Activated CD8-positive, alpha-beta T cell treated with anti-CD3 and anti-CD28 coated beads for 36 hours (primary cell): ENCODE measurements around the gene TMEM53. TPM values are rescaled to one million over a fixed set of nuclear protein-coding genes. Genes with fewer than 3 reads are reported as not detected.
"Not testable (repeated sequence)": the region's sequence is repeated elsewhere in the genome, so short reads cannot be mapped to it uniquely, and the experiment has no call there.

Experiments
- ATAC-seq: fragments of 200-7000 bp; cut with Tn5 transposase; one replicate; pipeline ENCODE4 v1.10.0; 2021; ENCODE audit warnings: mild to moderate bottlenecking, moderate library complexity
- CTCF ChIA-PET: fragments of 350-600 bp; sonication (Branson Sonifier 250); formaldehyde crosslinking; loops from one replicate; lab custom pipeline; 2021; ENCODE audit warnings: antibody characterized with exemption; lab: Charles Lee
- POLR2A ChIA-PET: fragments of 350-600 bp; sonication (Branson Sonifier 250); formaldehyde crosslinking; loops from one replicate; lab custom pipeline; 2021; ENCODE audit warnings: antibody characterized with exemption; lab: Charles Lee
- DNase-seq: peaks from one replicate; pipeline ENCODE4 v3.0.0-alpha.2; 2020
- H3K27ac Mint-ChIP-seq: one replicate; pipeline ENCODE4 v1.8.0; 2021; ENCODE audit warnings: mild to moderate bottlenecking, mixed read lengths
- H3K27me3 Mint-ChIP-seq: one replicate; pipeline ENCODE4 v1.8.0; 2021; ENCODE audit warnings: mixed read lengths
- H3K36me3 Mint-ChIP-seq: one replicate; pipeline ENCODE4 v1.8.0; 2021; ENCODE audit warnings: low read depth, mixed read lengths
- H3K4me1 Mint-ChIP-seq: one replicate; pipeline ENCODE4 v1.8.0; 2021; ENCODE audit warnings: low read depth, mixed read lengths
- H3K4me3 Mint-ChIP-seq: one replicate; pipeline ENCODE4 v1.8.0; 2021; ENCODE audit warnings: mild to moderate bottlenecking, moderate library complexity, mixed read lengths
- H3K9me3 Mint-ChIP-seq: one replicate; pipeline ENCODE4 v1.8.0; 2021; ENCODE audit warnings: mixed read lengths
- intact Hi-C: fragments of 100-400 bp; cut with micrococcal nuclease; formaldehyde crosslinking; loops from one replicate; pipeline ENCODE4 v1.10.0; 2022
- total RNA-seq, 2 experiments: library from RNA; stranded (reverse); gene quantifications; one replicate each; pipeline ENCODE4 v1.2.3, GENCODE V29; 2021
- TF ChIP-seq, protein P1 (sequence below): fragments of 200-600 bp; IDR thresholded peaks from one replicate; pipeline ENCODE4 v1.8.0; 2022; ENCODE audit warnings: antibody characterized with exemption, mild to moderate bottlenecking

Gene TMEM53
- total RNA-seq, 2 experiments from 2014 or later = 2.3 to 3.5 TPM

- Mint-ChIP-seq H3K9me3 (no peaks in the 10 kb centered on the region), H3K4me3 (no peak overlapping the region), H3K36me3 (no peaks in the 10 kb centered on the region), H3K4me1 (peaks cover 13% of the 10 kb centered on the region), H3K27ac (no peak overlapping the region), H3K27me3 (no peaks in the 10 kb centered on the region)
- intact Hi-C loops = no loop called here
- ChIA-PET CTCF (interaction anchor here (2.0 to 2.8 kb wide), 3 partner anchors 8 to 20 kb away, joined by 5 to 22 read pairs (median 6); no protein-coding TSS in a partner anchor), POLR2A (interaction anchor here (1.3 to 8.6 kb wide), 3 partner anchors 16 to 26 kb away, joined by 3 to 77 read pairs (median 5); no protein-coding TSS in a partner anchor)
- ATAC-seq (no peak), DNase-seq (no peak)
- TF ChIP-seq, protein P1, sequence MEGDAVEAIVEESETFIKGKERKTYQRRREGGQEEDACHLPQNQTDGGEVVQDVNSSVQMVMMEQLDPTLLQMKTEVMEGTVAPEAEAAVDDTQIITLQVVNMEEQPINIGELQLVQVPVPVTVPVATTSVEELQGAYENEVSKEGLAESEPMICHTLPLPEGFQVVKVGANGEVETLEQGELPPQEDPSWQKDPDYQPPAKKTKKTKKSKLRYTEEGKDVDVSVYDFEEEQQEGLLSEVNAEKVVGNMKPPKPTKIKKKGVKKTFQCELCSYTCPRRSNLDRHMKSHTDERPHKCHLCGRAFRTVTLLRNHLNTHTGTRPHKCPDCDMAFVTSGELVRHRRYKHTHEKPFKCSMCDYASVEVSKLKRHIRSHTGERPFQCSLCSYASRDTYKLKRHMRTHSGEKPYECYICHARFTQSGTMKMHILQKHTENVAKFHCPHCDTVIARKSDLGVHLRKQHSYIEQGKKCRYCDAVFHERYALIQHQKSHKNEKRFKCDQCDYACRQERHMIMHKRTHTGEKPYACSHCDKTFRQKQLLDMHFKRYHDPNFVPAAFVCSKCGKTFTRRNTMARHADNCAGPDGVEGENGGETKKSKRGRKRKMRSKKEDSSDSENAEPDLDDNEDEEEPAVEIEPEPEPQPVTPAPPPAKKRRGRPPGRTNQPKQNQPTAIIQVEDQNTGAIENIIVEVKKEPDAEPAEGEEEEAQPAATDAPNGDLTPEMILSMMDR = no peak
Measured at GRCh38 chr1:44705470-44705869, 31.2 kb upstream of the TMEM53 start.

- POLR2A ChIA-PET = interaction anchor here (8.6 kb wide), 1 partner anchor 21 kb away, joined by 77 read pairs; no protein-coding TSS in a partner anchor
Measured at GRCh38 chr1:44701141-44701573, 26.9 kb upstream of the TMEM53 start.

DNA sequence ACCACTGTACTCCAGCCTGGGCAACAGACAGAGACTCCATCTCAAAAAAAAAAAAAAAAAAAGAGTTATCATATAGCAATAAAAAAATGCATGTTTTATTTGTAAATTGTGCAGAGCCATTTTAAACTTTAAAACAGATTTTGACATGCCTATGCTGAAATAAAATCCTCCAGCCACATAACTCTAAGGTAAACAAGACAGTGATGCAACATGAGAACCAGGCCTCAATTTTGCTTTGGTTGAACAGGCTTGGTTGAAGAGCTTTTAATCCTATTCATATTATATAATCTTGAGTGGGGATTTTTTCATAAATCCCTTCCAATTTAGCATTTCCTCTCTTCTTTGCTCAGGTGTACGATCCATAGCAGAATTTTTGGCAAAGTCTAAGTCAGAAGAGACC, 26.3 kb upstream of the TMEM53 start:
- H3K9me3 Mint-ChIP-seq = no peaks in the 10 kb centered on the region
- ATAC-seq = no peak
- POLR2A ChIA-PET = interaction anchor here (8.6 kb wide), 1 partner anchor 21 kb away, joined by 77 read pairs; no protein-coding TSS in a partner anchor

More at GRCh38 chr1:44701141-44701573, 26.9 kb upstream of the TMEM53 start:
- TF ChIP-seq, protein P1 = no peak
- Mint-ChIP-seq H3K4me1 (peaks cover 20% of the 10 kb centered on the region), H3K4me3 (no peak overlapping the region), H3K36me3 (no peaks in the 10 kb centered on the region), H3K27ac (no peak overlapping the region), H3K9me3 (no peaks in the 10 kb centered on the region), H3K27me3 (no peaks in the 10 kb centered on the region)
- CTCF ChIA-PET = interaction anchor here (0.9 to 1.2 kb wide), 2 partner anchors 11 to 48 kb away, joined by 3 read pairs; no protein-coding TSS in a partner anchor
- no peak for DNase-seq
- no peak for ATAC-seq
- intact Hi-C loops = no loop called here

DNA sequence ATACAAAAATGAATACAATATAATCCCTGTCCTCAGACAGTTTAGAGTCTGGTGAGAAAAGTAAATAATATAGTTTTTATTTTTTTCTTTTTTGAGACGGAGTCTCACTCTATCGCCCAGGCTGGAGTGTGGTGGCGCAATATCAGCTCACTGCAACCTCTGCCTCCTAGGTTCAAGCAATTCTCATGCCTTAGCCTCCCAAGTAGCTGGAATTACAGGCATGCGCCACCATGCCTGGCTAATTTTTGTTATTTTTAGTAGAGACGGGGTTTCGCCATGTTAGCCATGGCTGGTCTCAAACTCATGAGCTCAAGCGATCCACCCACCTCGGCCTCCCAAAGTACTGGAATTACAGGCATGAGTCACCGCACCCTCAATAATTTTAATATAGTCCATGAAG, 25.1 kb upstream of the TMEM53 start:
- DNase-seq, POLR2A ChIA-PET, H3K36me3 Mint-ChIP-seq, H3K9me3 Mint-ChIP-seq, H3K27ac Mint-ChIP-seq, CTCF ChIA-PET, H3K4me3 Mint-ChIP-seq, ATAC-seq, H3K27me3 Mint-ChIP-seq, intact Hi-C loops: not testable (repeated sequence)
- peaks cover 25% of the 10 kb centered on the region for H3K4me1 Mint-ChIP-seq

More for the DNA sequence above, 26.3 kb upstream of the TMEM53 start:
- TF ChIP-seq, protein P1 = no peak
- Mint-ChIP-seq H3K36me3 (no peaks in the 10 kb centered on the region), H3K4me3 (no peak overlapping the region), H3K27ac (no peak overlapping the region), H3K4me1 (peaks cover 25% of the 10 kb centered on the region), H3K27me3 (no peaks in the 10 kb centered on the region)
- intact Hi-C loops = no loop called here
- CTCF ChIA-PET = no interaction called here
- DNase-seq = no peak

- H3K4me3 Mint-ChIP-seq = no peak overlapping the region
- H3K9me3 Mint-ChIP-seq = no peaks in the 10 kb centered on the region
- CTCF ChIA-PET = interaction anchor here (2.6 to 3.5 kb wide), 3 partner anchors 8 to 46 kb away, joined by 11 to 22 read pairs (median 13); no protein-coding TSS in a partner anchor
- TF ChIP-seq, protein P1 = no peak
- DNase-seq (no peak), ATAC-seq (no peak)
- H3K4me1 Mint-ChIP-seq = peaks cover 30% of the 10 kb centered on the region
- POLR2A ChIA-PET = interaction anchor here (0.7 to 6.9 kb wide), 3 partner anchors 10 to 33 kb away, joined by 3 to 58 read pairs (median 6); partner anchors contain the start of gene RNU5D-1
- no peaks in the 10 kb centered on the region for H3K36me3 Mint-ChIP-seq
- H3K27ac Mint-ChIP-seq = peak overlapping the region; percentile 25
- no peaks in the 10 kb centered on the region for H3K27me3 Mint-ChIP-seq
- intact Hi-C loops = no loop called here
Measured at GRCh38 chr1:44698138-44698537, 23.9 kb upstream of the TMEM53 start.
